ENCODE results near the gene NRXN3. TPM values are rescaled to one million over a fixed set of nuclear protein-coding genes. Genes with fewer than 3 reads are reported as not detected.

The NRXN3 gene
- total RNA-seq, 1 experiment from 2014 or later, result 0.59 TPM

GRCh38 chr14:79279645-79280597, 1109.7 kb downstream of the NRXN3 start:
- peak; percentile 3 for DNase-seq (ENCODE audit: low spot score)

GRCh38 chr14:79281244-79282152, 1111.3 kb downstream of the NRXN3 start:
- no peak for DNase-seq (ENCODE audit: low spot score)

DNA sequence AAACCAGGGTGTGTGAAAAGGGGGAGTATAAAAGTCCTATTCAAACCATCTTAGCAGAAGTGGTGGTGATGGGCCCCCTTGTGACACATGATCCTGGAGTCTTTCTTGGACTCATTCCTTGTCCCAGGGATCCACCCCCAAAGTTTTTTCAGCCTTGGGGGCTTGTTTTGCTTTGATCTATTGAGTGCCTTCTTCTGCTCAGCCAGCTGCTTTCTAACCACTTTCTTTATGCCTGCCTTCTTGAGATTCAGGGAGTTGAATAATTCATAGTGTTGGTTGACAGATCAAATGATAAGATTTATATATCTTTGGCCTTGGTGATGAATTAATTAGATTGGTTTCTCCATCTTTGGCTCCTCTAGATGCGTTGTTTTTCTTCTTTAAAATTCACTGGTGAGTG, 1114.4 kb downstream of the NRXN3 start:
- no peak for DNase-seq (ENCODE audit: low spot score)

- no peak for DNase-seq (ENCODE audit: low spot score)
These were observed 1115.1 kb downstream of the NRXN3 start for GRCh38 chr14:79285263-79285662.

GRCh38 chr14:79287976-79288375, 1117.8 kb downstream of the NRXN3 start:
- no peak for DNase-seq (ENCODE audit: low spot score)

- no peak for DNase-seq (ENCODE audit: low spot score)
These were observed 1123.5 kb downstream of the NRXN3 start for GRCh38 chr14:79293482-79294177.

DNA sequence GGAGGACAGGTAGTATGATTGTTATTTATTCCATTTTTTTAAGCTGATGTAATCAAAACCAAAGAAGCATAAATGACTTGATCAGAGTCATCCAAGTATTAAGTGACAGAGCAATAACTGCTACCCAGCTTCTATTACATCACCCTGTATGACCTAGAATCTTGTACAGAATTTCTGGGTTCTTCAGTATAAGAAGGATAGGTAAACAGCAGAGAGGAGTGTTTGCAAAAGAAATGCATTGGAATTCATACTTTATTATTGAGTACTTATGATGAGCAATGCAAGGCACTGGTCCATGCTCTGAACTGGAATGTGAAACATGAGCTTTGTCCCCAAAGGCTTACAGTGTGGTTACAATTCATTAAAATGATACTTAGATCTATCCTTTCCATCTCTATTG, 1124.3 kb downstream of the NRXN3 start:
- DNase-seq (ENCODE audit: low spot score), result no peak

DNA sequence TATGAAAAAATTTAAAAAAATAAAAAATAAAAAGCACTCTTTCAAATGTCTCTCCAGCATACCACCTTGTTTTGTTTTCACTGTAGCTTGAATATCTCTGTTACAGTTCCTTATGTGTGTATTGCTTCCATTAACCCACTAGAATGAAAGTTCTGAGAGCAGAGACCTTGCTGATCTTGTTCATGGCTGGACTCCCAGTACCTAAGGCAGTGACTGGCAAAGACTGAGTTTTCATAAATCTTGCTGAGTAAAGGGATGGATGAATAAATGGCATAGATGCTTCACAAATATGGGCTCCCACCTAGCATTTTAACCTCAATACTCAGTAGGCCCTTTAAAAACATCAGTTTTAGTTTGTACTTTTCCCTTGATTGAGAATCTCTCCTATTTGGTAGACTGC, 1125.2 kb downstream of the NRXN3 start:
- DNase-seq (ENCODE audit: low spot score), result no peak

GRCh38 chr14:79298373-79298772, 1128.2 kb downstream of the NRXN3 start:
- no peak for DNase-seq (ENCODE audit: low spot score)

- no peak for DNase-seq (ENCODE audit: low spot score)
These were observed 1129.0 kb downstream of the NRXN3 start for GRCh38 chr14:79299162-79299561.

DNA sequence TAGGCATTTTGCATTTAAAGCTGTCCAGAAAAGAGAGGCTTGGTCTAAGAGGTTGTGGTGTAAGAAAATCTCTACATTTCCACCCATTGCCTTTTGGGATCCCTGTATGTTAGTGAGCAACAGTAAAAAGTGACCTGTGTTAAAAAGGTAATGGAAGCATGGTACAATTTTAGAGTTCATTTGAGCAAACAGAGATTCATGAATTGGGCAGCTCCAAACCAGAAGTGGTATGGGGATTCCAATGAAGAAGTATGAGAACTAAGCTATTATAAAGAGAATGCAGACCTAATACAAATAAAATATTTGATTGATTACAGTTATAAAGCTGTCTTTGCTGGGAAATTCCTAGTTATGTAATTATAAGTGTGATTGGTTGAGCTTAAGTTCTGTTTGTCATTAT, 1134.1 kb downstream of the NRXN3 start:
- DNase-seq (ENCODE audit: low spot score), result no peak

DNA sequence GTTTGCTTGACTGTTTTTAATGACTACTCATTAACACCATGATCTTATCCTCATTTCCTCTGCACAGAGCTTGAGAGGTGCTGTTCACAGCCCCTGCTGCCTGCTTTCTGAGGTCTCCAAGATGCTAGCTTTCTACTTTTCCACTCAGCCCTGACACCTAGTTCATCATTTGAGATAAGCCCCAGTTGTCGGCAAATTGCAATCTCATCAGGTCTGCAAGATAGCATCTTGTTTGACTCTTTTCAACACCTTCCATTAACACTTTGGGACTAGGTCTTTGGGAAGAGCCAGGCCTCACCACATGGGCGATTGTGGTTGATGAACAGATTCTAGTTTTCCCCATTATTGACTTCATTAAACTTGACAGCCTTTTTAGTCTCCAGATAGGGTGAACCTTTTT, 1136.4 kb downstream of the NRXN3 start:
- DNase-seq (ENCODE audit: low spot score), result no peak

GRCh38 chr14:79318371-79318770, 1148.2 kb downstream of the NRXN3 start:
- no peak for DNase-seq (ENCODE audit: low spot score)

DNA sequence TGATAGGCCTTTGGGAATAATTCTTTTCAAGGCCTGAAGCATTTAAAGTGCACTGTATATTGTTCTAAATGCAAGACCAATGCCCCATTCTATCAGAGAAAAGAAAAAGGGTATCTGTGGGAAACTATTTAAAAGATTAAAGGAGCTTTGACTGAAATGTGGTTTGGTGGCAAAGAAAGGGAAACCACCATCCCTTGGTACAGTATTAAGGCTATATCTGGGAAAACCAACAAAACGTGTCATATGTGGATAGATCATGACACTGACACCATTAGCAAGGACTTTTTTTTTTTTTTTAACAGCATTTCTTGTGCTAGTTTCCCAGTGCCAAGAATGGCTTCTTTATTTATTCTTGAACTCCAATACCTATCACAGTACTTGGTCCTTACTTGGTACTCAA, 1150.4 kb downstream of the NRXN3 start:
- DNase-seq (ENCODE audit: low spot score), result no peak

DNA sequence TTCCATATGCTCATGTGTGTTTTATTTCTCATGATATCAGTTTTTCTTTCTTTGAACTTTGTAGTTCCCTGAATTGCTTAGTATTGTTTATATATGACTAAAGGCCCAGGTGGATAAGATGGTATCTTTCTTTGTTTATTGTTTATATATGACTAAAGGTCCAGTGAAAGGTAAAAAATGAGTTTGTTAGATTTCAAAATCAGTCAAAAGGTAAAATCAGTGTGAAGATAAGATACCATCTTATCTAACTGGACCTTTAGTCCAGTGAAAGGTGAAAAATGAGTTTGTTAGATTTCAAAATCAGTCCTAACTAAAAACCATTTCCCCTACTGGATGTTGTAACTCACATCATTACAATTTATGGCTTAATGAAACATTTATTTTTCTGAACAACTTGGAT, 1150.9 kb downstream of the NRXN3 start:
- DNase-seq (ENCODE audit: low spot score), result no peak

DNA sequence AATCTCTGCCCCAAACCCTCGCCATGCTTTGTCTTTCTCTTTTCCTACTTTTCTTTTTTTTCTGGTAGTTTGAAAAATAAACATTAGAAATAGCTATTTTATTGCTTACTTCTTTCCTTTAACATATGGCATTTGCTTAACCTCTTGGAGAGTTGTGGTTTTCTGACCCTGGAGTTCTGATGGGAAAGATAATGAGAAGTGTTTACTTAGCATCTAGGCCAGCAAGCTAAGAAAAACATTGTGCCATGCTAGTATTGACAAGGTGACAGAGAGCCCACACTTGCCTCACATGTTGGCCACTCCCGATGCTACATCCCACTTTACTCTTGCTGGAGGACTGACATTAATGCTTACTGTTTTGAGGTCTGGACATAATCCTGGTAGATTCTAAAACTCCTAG, 1154.9 kb downstream of the NRXN3 start:
- no peak for DNase-seq (ENCODE audit: low spot score)

DNA sequence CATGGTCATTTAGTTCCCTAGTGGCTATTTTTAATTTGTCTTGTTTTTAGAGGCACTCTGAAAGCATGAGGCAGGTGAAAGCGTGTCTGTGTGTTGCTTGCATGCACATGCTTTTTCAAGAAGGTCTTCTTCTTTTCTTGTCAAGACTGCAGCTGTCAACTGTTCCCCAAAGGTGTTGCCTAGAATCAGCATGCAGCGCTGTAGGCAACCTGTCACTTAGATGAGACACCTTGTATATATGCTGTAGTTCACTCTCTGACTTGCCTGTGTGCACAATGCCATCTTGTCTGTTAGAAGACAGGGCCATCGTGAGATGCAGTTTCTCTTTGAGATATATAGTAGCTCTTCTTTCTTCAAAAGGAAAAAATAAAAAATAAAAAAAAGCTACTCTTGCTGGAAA, 1155.4 kb downstream of the NRXN3 start:
- no peak for DNase-seq (ENCODE audit: low spot score)

DNA sequence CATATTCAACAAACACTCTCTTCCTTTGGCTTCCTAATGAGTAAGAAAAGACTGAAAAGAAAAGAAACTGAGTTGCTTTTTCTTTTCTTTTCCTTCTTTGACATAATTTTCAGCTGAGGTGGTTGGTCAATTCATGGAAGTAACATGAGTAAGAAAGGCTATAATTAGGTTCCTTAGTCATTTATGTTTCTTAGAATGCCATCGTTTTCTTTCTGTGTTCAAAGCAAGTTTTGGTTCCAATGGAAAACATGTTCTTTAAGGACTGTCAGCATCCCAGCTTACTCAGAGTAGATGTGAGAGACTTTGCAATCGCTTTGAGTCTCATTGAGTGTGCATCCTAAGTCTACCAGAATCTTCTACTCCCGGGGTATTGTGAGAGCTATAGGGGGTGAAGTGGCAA, 1158.7 kb downstream of the NRXN3 start:
- no peak for DNase-seq (ENCODE audit: low spot score)

- no peak for DNase-seq (ENCODE audit: low spot score)
These were observed 1161.7 kb downstream of the NRXN3 start for GRCh38 chr14:79331830-79332229.

DNA sequence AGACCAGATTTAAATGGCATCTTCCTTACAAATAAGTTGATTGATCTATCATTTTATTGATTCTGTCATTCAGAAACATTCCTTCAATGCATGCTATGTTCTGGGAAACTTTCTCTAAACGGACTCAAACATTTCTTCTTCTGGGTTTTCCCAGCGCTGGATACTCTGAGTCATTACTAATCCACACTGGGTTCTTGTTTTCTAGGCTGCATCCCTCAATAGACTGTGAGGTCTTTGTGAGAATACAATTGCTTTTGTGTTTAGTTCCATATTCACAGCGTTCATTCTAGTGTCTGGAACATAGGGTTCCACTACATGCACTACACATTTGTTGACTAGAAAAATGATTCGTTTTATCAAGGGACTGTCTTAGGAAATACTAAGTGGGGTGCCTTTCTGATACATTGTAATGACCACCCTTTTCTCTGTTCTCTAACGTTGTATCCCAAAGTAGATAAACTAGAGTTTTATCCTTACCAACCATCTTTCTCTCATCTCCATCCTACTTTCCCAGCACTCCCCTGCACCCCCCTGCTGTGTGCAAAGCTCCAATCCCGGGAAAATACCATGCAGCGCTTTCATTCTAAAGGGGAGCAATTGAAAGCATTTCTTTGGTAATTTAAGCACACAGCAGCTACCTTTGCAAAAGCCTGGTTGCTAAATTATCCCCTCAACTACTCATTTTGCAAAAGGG, 1162.5 kb downstream of the NRXN3 start:
- DNase-seq (ENCODE audit: low spot score), result no peak

DNA sequence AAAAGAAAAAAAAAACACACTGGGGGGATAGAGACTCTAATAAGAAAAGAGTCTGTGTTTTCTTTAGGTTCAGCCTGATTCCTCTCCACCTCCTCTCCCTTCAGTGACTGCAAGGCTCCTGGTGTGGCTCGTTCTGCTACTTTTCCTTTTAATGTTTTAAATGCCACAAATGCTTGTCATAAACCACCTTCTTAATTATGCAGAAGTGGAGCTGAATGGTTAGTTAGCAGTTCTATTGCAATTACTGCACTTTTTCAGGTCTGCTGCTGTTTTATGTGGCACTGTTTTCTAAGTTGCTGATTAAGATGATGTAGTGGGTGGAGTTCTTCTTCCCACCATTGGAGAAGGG, 1163.0 kb downstream of the NRXN3 start:
- DNase-seq (ENCODE audit: low spot score), result no peak

- DNase-seq (ENCODE audit: low spot score), result no peak
These were observed 1164.1 kb downstream of the NRXN3 start for GRCh38 chr14:79334272-79334671.

All from A172 (cell line).